Measurements from ENCODE around the gene GBP5.
"Not testable (repeated sequence)": the region's sequence is repeated elsewhere in the genome, so short reads cannot be mapped to it uniquely, and the experiment has no call there.

The GBP5 gene

GRCh38 chr1:89272269-89273041 is at the start of gene GBP5:
Gene GBP5, minus strand, starts transcription at chr1:89272860. Its CDS starts 3,305 bp downstream, at chr1:89269555.
- not testable (repeated sequence) for DNase-seq; H3K27me3 ChIP-seq (replicated peaks; ENCODE audit: insufficient read depth, low read length); H3K27ac ChIP-seq (ENCODE audit: low read length); H4K20me1 ChIP-seq (ENCODE audit: insufficient read depth, low read length); H3K9ac ChIP-seq (ENCODE audit: low read length); H2AFZ ChIP-seq (ENCODE audit: low read length); H3K4me2 ChIP-seq (ENCODE audit: low read depth, low read length); H3K79me2 ChIP-seq (ENCODE audit: low read length); H3K9me2 ChIP-seq (replicated peaks; ENCODE audit: insufficient read depth, low read length); H3K36me3 ChIP-seq (replicated peaks; ENCODE audit: insufficient read depth, low read length); H3K9me3 ChIP-seq (replicated peaks; ENCODE audit: insufficient read depth, low read length); H3K4me1 ChIP-seq (ENCODE audit: low read length); H3F3A ChIP-seq (ENCODE audit: insufficient read depth, low read length); H3K4me3 ChIP-seq (ENCODE audit: low read length)

- Histone ChIP-seq H3K27ac (ENCODE audit: low read length) (no peak overlapping the region), H2AFZ (ENCODE audit: low read length) (no peak overlapping the region)
These were observed 49.7 kb upstream of the GBP5 start for GRCh38 chr1:89322402-89322801.

GRCh38 chr1:89312572-89312971 is 39.9 kb upstream of the GBP5 start:
- TF ChIP-seq CTCF (IDR thresholded peaks at IDR 0.05; ENCODE audit: low read length) (no peak), EZH2 (optimal IDR thresholded peaks at IDR 0.05; ENCODE audit: low read depth, low read length) (no peak), EZH2phosphoT487 (IDR thresholded peaks at IDR 0.05; ENCODE audit: low read length) (no peak)
- Histone ChIP-seq H3K4me3 (ENCODE audit: low read length) (no peak overlapping the region), H3K79me2 (ENCODE audit: low read length) (no peaks in the 10 kb centered on the region), H3K9me2 (replicated peaks; ENCODE audit: insufficient read depth, low read length) (no peaks in the 10 kb centered on the region), H3K36me3 (replicated peaks; ENCODE audit: insufficient read depth, low read length) (no peaks in the 10 kb centered on the region), H3F3A (ENCODE audit: insufficient read depth, low read length) (no peaks in the 10 kb centered on the region), H3K4me2 (ENCODE audit: low read depth, low read length) (no peak overlapping the region), H3K4me1 (ENCODE audit: low read length) (peaks cover 22% of the 10 kb centered on the region), H3K9ac (ENCODE audit: low read length) (no peak overlapping the region), H3K9me3 (replicated peaks; ENCODE audit: insufficient read depth, low read length) (no peaks in the 10 kb centered on the region), H2AFZ (ENCODE audit: low read length) (no peak overlapping the region), H4K20me1 (ENCODE audit: insufficient read depth, low read length) (no peaks in the 10 kb centered on the region), H3K27me3 (replicated peaks; ENCODE audit: insufficient read depth, low read length) (no peaks in the 10 kb centered on the region), H3K27ac (ENCODE audit: low read length) (no peak overlapping the region)
- DNase-seq: no peak

More at GRCh38 chr1:89322402-89322801, 49.7 kb upstream of the GBP5 start:
- Histone ChIP-seq H3K9ac (ENCODE audit: low read length) (no peak overlapping the region), H3K4me3 (ENCODE audit: low read length) (no peak overlapping the region), H3K9me3 (replicated peaks; ENCODE audit: insufficient read depth, low read length) (no peaks in the 10 kb centered on the region), H3K79me2 (ENCODE audit: low read length) (no peaks in the 10 kb centered on the region), H3K4me2 (ENCODE audit: low read depth, low read length) (no peak overlapping the region), H3K36me3 (replicated peaks; ENCODE audit: insufficient read depth, low read length) (no peaks in the 10 kb centered on the region), H3K9me2 (replicated peaks; ENCODE audit: insufficient read depth, low read length) (no peaks in the 10 kb centered on the region), H3F3A (ENCODE audit: insufficient read depth, low read length) (no peaks in the 10 kb centered on the region), H4K20me1 (ENCODE audit: insufficient read depth, low read length) (no peaks in the 10 kb centered on the region), H3K27me3 (replicated peaks; ENCODE audit: insufficient read depth, low read length) (no peaks in the 10 kb centered on the region), H3K4me1 (ENCODE audit: low read length) (no peaks in the 10 kb centered on the region)
- TF ChIP-seq EZH2 (optimal IDR thresholded peaks at IDR 0.05; ENCODE audit: low read depth, low read length): no peak
- no peak for DNase-seq

GRCh38 chr1:89311757-89312156 is 39.1 kb upstream of the GBP5 start:
- no peaks in the 10 kb centered on the region for H3K9me2 ChIP-seq (replicated peaks; ENCODE audit: insufficient read depth, low read length)
- DNase-seq: no peak
- H3K9ac ChIP-seq (ENCODE audit: low read length): no peak overlapping the region
- H3K27me3 ChIP-seq (replicated peaks; ENCODE audit: insufficient read depth, low read length): no peaks in the 10 kb centered on the region
- H3K27ac ChIP-seq (ENCODE audit: low read length): no peak overlapping the region
- no peaks in the 10 kb centered on the region for H4K20me1 ChIP-seq (ENCODE audit: insufficient read depth, low read length)
- no peak overlapping the region for H3K4me3 ChIP-seq (ENCODE audit: low read length)
- H3K79me2 ChIP-seq (ENCODE audit: low read length): no peaks in the 10 kb centered on the region
- H3F3A ChIP-seq (ENCODE audit: insufficient read depth, low read length): no peaks in the 10 kb centered on the region
- no peak overlapping the region for H3K4me2 ChIP-seq (ENCODE audit: low read depth, low read length)
- no peaks in the 10 kb centered on the region for H3K36me3 ChIP-seq (replicated peaks; ENCODE audit: insufficient read depth, low read length)
- TF ChIP-seq EZH2 (optimal IDR thresholded peaks at IDR 0.05; ENCODE audit: low read depth, low read length): no peak
- no peak for TF ChIP-seq CTCF (IDR thresholded peaks at IDR 0.05; ENCODE audit: low read length)
- no peak for TF ChIP-seq EZH2phosphoT487 (IDR thresholded peaks at IDR 0.05; ENCODE audit: low read length)
- peaks cover 22% of the 10 kb centered on the region for H3K4me1 ChIP-seq (ENCODE audit: low read length)
- no peak overlapping the region; the same call in 1 of the 2 replicates for H2AFZ ChIP-seq (ENCODE audit: low read length)
- H3K9me3 ChIP-seq (replicated peaks; ENCODE audit: insufficient read depth, low read length): no peaks in the 10 kb centered on the region

Measured in MM.1S (cell line).